ENCODE results near the gene ADIPOR2.
"Not testable (repeated sequence)": the region's sequence is repeated elsewhere in the genome, so short reads cannot be mapped to it uniquely, and the experiment has no call there.

Gene ADIPOR2

DNA sequence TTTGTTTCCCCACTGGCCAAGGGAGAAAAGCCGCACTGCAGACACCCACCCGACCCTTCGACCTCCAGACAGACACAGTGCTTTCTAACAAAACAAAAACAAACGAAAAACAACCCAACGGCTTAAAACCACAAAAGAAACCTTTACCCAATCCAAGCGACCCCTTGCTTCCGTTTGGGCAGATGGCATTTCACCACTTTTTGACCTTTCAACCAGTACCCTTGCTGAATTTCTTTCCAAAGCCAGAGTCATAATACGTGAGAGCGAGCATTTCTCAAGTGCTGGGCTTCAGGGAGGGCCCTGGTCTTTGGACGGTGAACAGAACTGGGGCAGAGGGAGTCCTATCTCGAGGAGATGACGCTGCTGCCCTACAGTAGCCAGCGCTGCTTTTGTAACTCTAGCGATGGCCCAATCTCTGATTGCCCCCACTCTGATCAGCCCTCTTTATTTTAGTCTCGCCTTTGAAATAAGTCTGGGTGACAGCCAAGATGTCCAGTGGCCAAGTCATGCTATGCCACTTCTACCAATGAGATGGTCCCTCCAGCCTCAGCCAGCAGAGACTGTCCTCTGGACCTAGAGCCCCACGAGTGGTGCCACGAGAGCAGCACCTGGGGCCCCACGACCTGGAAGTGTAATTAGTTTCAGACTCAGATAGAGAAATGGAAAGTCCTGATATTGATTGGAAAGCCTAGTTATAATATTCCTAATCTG, 21.9 kb upstream of the ADIPOR2 start:
- Histone ChIP-seq H3K9ac (ENCODE audit: low read length) (no peak overlapping the region), H3K4me1 (ENCODE audit: control insufficient read depth, low read depth, low read length) (no peaks in the 10 kb centered on the region)

DNA sequence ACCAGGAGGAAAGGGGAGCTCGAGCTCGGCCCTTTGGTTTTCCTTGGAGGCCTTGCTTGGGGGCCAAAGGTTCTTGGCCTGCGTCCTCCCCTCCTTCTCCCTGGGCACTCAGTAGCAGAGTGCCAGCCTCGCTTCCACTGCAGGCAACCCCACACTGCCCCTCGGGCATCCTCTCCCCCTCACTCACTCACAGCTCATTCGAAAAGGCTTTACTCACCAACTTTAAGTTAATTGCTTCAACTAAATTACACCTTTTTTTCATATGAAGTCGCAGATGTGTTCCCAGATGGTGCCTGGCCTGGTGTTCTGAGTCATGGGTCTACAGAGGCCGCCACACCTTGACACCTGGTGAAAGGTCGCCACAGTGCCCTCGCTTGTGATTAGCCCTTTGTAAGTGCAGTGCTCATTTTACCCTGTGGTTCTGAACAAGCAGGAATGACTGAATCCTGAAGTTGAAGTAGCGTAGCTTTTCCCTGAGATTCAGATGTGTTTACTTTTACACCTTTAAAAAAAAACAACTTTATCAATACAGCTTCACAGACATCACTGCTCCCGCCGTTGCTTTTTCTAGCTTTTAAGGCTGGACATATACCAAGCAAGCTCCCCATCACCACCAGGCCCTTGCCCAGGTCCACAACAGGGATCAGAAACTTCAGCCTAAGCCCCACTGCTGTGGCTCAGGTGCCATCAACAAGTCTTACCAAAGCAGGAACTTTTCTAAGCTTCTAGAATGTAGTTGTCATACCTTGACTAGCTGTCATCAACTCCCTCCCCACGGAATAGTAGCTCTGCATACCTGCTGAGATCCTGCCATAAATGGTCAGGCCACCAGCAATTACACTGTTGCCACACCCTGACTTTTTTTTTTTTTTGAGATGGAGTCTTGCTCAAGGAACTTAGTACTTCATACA, 20.3 kb upstream of the ADIPOR2 start:
- Histone ChIP-seq H3K36me3 (ENCODE audit: control insufficient read depth, low read depth, low read length) (no peaks in the 10 kb centered on the region), H3K9ac (ENCODE audit: low read length) (no peak overlapping the region), H3K4me3 (ENCODE audit: low read length) (no peak overlapping the region), H3K27ac (ENCODE audit: low read length) (no peak overlapping the region), H3K27me3 (ENCODE audit: control insufficient read depth, insufficient read depth, low read length) (no peaks in the 10 kb centered on the region), H3K9me3 (ENCODE audit: control insufficient read depth, low read depth, low read length) (no peaks in the 10 kb centered on the region), H3K4me1 (ENCODE audit: control insufficient read depth, low read depth, low read length) (no peaks in the 10 kb centered on the region)

More for the DNA sequence above, 21.9 kb upstream of the ADIPOR2 start:
- Histone ChIP-seq H3K4me3 (ENCODE audit: low read length) (no peak overlapping the region), H3K36me3 (ENCODE audit: control insufficient read depth, low read depth, low read length) (no peaks in the 10 kb centered on the region), H3K9me3 (ENCODE audit: control insufficient read depth, low read depth, low read length) (no peaks in the 10 kb centered on the region), H3K27me3 (ENCODE audit: control insufficient read depth, insufficient read depth, low read length) (peaks cover 2% of the 10 kb centered on the region), H3K27ac (ENCODE audit: low read length) (no peak overlapping the region)

DNA sequence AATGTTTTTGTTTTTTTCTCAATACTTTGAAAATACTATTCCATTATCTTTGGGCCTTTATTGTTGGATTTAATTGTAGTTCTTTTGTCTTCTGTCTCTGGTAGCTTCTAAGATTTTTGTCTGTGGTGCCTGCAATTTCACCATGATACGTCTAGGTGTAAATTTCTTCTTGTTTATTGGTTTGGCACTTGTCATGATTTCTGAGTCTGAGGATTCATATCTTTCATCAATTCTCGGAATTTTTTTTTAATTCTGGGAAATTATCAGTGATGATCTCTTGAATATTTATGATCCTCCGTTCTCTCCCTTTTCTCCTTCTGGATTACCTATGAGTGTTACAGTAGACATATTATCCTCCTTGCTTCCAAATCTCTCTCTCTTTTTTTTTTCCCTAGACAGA, 14.8 kb upstream of the ADIPOR2 start:
- Histone ChIP-seq H3K9ac (ENCODE audit: low read length) (no peak overlapping the region), H3K36me3 (ENCODE audit: control insufficient read depth, low read depth, low read length) (no peaks in the 10 kb centered on the region), H3K27ac (ENCODE audit: low read length) (no peak overlapping the region), H3K4me1 (ENCODE audit: control insufficient read depth, low read depth, low read length) (no peaks in the 10 kb centered on the region), H3K4me3 (ENCODE audit: low read length) (no peak overlapping the region), H3K9me3 (ENCODE audit: control insufficient read depth, low read depth, low read length) (no peaks in the 10 kb centered on the region), H3K27me3 (ENCODE audit: control insufficient read depth, insufficient read depth, low read length) (no peaks in the 10 kb centered on the region)

DNA sequence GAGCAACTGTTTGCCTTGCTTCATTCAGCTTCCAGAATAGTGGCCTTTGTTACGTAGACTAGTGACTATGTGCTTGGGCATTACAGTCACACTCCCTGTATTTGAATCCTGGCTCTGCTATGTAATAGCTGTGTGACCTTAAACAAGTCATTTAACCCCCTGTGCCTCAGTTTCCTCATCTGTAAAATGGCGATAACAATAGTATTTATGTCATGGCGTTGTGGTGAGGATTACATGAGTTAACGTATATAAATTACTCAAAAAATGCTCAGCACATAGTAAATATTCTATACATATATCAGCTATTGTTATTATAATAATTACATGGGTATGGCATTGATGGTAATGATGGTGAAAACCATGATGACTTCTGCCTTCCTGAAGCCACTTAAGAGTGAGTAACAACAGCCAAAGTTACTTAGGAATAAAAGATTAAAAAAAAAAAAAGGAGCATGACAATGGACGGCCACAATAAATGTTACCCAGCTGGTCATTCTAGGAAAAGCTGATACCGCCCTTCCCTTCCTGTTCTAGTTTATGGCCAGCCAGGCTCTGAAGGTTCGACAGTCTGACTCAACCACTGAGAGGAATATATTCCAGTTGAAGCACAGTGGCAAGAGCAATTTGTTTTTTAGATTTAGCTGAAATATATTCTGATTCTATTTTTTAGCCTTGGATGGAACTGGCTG, 9.9 kb upstream of the ADIPOR2 start:
- H3K9ac ChIP-seq (ENCODE audit: low read length): no peak overlapping the region
- H3K27ac ChIP-seq (ENCODE audit: low read length): no peak overlapping the region
- H3K4me3 ChIP-seq (ENCODE audit: low read length): no peak overlapping the region
- no peaks in the 10 kb centered on the region for H3K27me3 ChIP-seq (ENCODE audit: control insufficient read depth, insufficient read depth, low read length)
- H3K9me3 ChIP-seq (ENCODE audit: control insufficient read depth, low read depth, low read length): no peaks in the 10 kb centered on the region
- H3K36me3 ChIP-seq (ENCODE audit: control insufficient read depth, low read depth, low read length): no peaks in the 10 kb centered on the region
- H3K4me1 ChIP-seq (ENCODE audit: control insufficient read depth, low read depth, low read length): no peaks in the 10 kb centered on the region

DNA sequence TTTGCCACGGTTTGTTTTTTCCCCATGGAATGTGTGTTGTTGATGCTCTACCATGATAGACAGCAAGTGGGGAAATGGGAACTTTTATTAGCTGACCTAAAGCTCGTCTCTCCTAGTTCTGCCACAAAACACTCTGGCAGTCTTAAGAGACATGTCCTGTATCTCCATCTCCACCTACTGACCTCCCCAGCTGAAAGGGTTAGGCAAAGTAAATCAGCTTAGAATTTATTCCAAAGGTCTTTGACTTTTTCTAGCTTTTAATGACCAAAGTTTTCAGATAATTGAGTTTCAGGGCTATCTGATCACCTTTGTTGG, 9.4 kb upstream of the ADIPOR2 start:
- Histone ChIP-seq H3K9me3 (ENCODE audit: control insufficient read depth, low read depth, low read length) (no peaks in the 10 kb centered on the region), H3K27ac (ENCODE audit: low read length) (no peak overlapping the region), H3K9ac (ENCODE audit: low read length) (no peak overlapping the region), H3K36me3 (ENCODE audit: control insufficient read depth, low read depth, low read length) (no peaks in the 10 kb centered on the region), H3K4me1 (ENCODE audit: control insufficient read depth, low read depth, low read length) (no peaks in the 10 kb centered on the region), H3K27me3 (ENCODE audit: control insufficient read depth, insufficient read depth, low read length) (no peaks in the 10 kb centered on the region), H3K4me3 (ENCODE audit: low read length) (no peak overlapping the region)

DNA sequence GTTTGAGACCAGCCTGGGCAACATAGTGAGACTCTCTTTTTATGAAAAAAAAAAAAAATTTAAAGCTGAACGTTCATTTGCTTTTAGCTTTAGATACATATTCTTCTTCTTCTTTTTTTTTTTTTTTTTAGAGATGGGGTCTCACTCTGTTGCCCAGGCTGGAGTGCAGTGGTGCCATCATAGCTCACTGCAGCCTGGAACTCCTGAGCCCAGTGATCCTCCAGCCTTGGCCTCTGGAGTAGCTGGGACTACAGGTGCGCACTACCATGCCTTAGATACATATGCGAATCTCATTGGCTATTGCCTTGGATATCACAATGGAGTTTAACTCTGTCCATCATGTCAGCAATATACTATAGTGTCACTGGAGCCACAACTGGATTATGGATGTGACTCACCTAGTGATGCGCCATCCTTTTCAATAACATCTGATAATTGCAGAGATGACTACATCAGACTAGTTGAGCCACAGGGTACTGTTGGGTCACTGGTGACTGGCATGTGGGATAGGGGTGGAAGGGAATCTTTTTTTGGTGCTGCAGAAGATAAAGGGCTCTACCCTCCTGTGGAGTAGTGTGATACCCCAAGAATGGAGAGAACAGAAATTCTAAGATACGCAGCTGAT, 2.7 kb upstream of the ADIPOR2 start:
- no peak overlapping the region for H3K4me3 ChIP-seq (ENCODE audit: low read length)
- no peak overlapping the region for H3K27ac ChIP-seq (ENCODE audit: low read length)
- H3K9ac ChIP-seq (ENCODE audit: low read length): no peak overlapping the region
- H3K27me3 ChIP-seq (ENCODE audit: control insufficient read depth, insufficient read depth, low read length): no peaks in the 10 kb centered on the region
- H3K4me1 ChIP-seq (ENCODE audit: control insufficient read depth, low read depth, low read length): peaks cover 5% of the 10 kb centered on the region
- no peaks in the 10 kb centered on the region for H3K36me3 ChIP-seq (ENCODE audit: control insufficient read depth, low read depth, low read length)
- H3K9me3 ChIP-seq (ENCODE audit: control insufficient read depth, low read depth, low read length): no peaks in the 10 kb centered on the region

DNA sequence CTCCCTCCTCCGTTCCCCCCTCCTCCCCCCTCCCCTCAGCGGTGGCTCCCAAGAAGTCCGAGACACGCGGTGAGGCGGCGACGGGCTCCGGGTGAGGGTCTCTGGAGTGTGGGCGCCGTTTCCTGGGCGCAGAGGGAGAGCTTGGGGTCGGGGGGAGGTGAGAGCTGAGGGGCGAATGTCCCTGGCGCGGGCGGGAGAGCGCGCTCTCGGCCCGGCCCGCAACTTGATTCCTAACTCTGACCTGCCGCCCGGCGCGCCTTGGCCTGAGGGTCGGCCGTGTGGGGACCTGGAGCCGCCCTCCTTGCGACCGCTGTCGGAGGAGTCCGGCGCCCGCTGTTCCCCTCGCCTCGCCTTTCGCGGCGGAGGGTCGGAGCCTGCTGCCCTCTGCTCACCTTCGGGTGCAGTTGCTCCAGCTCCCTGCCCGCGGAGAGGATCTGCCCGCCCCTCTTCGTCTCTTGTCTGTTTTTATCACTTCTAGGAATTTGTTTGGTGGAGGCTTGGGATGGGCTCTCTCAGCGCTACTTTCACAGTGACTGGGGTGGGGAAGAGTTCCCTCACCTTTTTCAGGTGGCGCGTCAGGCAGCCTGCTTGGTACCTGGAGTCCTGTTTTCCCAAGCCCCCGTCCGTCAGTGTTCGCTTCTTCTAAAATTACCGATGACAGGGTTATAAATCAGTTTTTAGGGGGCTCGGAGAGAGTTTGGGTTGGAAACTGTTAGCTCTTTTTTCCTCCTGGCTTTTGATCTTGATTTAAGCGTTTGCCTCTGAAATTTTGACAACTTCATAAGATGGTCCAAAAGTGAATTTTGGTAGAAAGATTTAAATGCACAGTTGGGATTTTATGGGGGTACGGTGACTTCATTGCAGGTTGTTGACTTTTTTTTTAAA, 495 bp downstream of the ADIPOR2 start:
- H3K27ac ChIP-seq (ENCODE audit: low read length): peak overlapping the region; percentile 57
- H3K4me3 ChIP-seq (ENCODE audit: low read length): peak overlapping the region; percentile 98
- H3K9me3 ChIP-seq (ENCODE audit: control insufficient read depth, low read depth, low read length): no peaks in the 10 kb centered on the region
- peak overlapping the region; percentile 88 for H3K9ac ChIP-seq (ENCODE audit: low read length)
- no peaks in the 10 kb centered on the region for H3K27me3 ChIP-seq (ENCODE audit: control insufficient read depth, insufficient read depth, low read length)
- no peaks in the 10 kb centered on the region for H3K36me3 ChIP-seq (ENCODE audit: control insufficient read depth, low read depth, low read length)
- H3K4me1 ChIP-seq (ENCODE audit: control insufficient read depth, low read depth, low read length): peaks cover 5% of the 10 kb centered on the region

DNA sequence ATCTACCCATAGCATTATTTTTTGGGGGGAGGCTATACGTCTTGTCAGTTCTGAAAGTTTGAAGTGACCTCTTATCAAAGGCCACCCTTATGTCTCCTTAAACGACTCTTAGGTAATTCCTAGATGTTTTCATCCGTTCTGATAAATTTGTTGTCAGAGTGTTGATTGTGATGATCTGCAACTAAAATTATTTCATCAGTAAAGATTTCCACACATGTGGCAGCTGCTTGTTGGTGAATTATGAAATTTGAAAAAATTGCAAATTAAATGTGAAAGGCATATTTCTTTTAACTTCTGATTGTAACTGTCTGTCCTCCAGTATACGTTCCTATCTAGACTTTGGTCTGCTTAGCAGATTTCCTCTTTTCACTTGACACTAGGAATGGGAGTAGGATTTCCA, 1.4 kb downstream of the ADIPOR2 start:
- H3K9ac ChIP-seq (ENCODE audit: low read length): peak overlapping the region; percentile 88
- H3K36me3 ChIP-seq (ENCODE audit: control insufficient read depth, low read depth, low read length): no peaks in the 10 kb centered on the region
- H3K27me3 ChIP-seq (ENCODE audit: control insufficient read depth, insufficient read depth, low read length): no peaks in the 10 kb centered on the region
- no peak overlapping the region for H3K27ac ChIP-seq (ENCODE audit: low read length)
- H3K9me3 ChIP-seq (ENCODE audit: control insufficient read depth, low read depth, low read length): no peaks in the 10 kb centered on the region
- H3K4me1 ChIP-seq (ENCODE audit: control insufficient read depth, low read depth, low read length): peaks cover 5% of the 10 kb centered on the region
- H3K4me3 ChIP-seq (ENCODE audit: low read length): peak overlapping the region; percentile 98

DNA sequence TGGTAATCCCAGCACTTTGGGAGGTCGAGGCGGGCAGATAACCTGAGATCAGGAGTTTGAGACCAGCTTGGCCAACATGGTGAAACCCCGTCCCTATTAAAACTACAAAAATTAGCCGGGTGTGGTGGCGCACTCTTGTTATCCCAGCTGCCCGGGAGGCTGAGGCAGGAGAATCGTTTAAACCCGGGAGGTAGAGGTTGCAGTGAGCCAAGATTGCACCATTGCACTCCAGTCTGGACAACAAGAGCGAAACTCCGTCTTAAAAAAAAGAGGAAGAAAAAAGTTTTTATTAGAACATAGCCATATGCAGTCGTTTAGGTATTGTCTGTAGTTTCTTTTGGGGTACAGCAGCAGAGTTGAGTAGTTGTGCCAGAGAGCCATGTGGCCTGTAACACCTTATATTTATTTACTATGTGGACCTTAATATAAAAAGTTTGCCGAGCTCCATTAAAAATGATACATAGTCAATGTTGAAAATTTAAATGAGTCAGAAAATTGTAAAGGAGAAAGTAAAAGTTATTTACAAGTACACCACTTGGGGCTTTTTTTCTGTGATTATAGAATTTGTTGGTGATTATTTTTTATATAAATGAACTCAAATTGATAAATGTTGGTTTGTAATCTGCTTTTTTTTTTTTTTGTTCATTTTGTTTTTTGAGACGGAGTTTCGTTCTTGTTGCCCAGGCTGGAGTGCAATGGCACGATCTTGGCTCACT, 2.2 kb downstream of the ADIPOR2 start:
- Histone ChIP-seq H3K4me3 (ENCODE audit: low read length) (no peak overlapping the region), H3K36me3 (ENCODE audit: control insufficient read depth, low read depth, low read length) (no peaks in the 10 kb centered on the region), H3K4me1 (ENCODE audit: control insufficient read depth, low read depth, low read length) (peaks cover 5% of the 10 kb centered on the region), H3K9me3 (ENCODE audit: control insufficient read depth, low read depth, low read length) (no peaks in the 10 kb centered on the region), H3K9ac (ENCODE audit: low read length) (no peak overlapping the region), H3K27ac (ENCODE audit: low read length) (no peak overlapping the region), H3K27me3 (ENCODE audit: control insufficient read depth, insufficient read depth, low read length) (no peaks in the 10 kb centered on the region)

DNA sequence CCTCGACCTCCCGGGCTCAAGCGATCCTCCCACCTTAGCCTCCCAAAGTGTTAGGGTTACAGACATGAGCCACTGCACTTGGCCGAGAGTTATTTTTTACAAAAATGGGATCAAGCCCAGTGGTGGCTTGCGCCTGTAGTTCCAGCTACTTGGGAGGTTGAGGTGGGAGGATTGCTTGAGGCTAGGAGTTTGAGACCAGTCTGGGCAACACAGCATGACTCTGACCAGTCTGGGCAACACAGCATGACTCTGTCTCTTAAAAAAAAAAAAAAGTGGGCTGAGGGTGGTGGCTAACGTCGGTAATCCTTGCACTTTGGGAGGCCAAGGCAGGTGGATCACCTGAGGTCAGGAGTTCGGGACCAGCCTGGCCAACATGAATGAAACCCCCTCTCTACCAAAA, 4.2 kb downstream of the ADIPOR2 start:
- H3K36me3 ChIP-seq (ENCODE audit: control insufficient read depth, low read depth, low read length); H3K27me3 ChIP-seq (ENCODE audit: control insufficient read depth, insufficient read depth, low read length); H3K4me3 ChIP-seq (ENCODE audit: low read length); H3K4me1 ChIP-seq (ENCODE audit: control insufficient read depth, low read depth, low read length); H3K9me3 ChIP-seq (ENCODE audit: control insufficient read depth, low read depth, low read length); H3K27ac ChIP-seq (ENCODE audit: low read length); H3K9ac ChIP-seq (ENCODE audit: low read length): not testable (repeated sequence)
